Measurements from ENCODE around the gene KRT14.
"Not testable (repeated sequence)": the region's sequence is repeated elsewhere in the genome, so short reads cannot be mapped to it uniquely, and the experiment has no call there.

KRT14 gene

DNA sequence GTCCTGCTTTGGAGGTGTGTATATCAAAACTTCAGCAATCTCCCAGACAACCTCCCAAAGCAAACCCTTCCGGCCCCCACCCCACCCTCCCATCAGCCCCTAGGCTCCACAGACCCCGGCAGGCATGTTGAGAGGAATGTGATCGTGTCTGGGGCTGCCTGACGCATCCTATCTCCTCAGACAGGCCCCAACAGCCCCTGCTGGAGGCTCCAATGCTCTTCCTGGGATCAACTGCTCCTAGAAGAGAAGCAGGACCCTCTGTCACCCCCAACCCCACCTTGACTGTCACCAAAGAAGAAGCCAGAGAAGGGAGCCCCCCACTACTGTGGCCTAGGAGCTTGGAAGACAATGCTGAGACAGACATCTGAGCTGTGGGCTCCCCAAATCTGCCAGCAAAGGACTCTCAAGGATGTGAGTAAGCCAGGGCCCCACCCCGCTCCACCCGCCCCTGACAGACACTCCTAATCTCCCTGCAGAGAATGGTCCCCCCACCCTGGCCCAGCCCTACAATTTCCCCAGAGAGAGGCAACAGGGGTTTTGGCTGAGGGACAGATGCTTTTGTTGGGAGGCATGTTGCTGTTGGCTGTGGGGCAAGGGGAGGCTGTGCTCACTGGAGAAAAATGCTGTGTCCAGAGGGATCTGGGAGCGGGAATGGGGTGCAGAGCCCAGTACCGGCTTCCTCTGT lies 1.6 kb upstream of the KRT14 start:
- Mint-ChIP-seq H3K4me3 (no peak overlapping the region), H3K27me3 (ENCODE audit: low read depth) (peaks cover 15% of the 10 kb centered on the region), H3K4me1 (no peaks in the 10 kb centered on the region), H3K9me3 (no peaks in the 10 kb centered on the region), H3K27ac (no peak overlapping the region), H3K36me3 (ENCODE audit: low read depth) (no peaks in the 10 kb centered on the region)
- TF ChIP-seq, protein P1, sequence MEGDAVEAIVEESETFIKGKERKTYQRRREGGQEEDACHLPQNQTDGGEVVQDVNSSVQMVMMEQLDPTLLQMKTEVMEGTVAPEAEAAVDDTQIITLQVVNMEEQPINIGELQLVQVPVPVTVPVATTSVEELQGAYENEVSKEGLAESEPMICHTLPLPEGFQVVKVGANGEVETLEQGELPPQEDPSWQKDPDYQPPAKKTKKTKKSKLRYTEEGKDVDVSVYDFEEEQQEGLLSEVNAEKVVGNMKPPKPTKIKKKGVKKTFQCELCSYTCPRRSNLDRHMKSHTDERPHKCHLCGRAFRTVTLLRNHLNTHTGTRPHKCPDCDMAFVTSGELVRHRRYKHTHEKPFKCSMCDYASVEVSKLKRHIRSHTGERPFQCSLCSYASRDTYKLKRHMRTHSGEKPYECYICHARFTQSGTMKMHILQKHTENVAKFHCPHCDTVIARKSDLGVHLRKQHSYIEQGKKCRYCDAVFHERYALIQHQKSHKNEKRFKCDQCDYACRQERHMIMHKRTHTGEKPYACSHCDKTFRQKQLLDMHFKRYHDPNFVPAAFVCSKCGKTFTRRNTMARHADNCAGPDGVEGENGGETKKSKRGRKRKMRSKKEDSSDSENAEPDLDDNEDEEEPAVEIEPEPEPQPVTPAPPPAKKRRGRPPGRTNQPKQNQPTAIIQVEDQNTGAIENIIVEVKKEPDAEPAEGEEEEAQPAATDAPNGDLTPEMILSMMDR (IDR thresholded peaks at IDR 0.05; ENCODE audit: unreplicated experiment in 3 of 3), result no peak

DNA sequence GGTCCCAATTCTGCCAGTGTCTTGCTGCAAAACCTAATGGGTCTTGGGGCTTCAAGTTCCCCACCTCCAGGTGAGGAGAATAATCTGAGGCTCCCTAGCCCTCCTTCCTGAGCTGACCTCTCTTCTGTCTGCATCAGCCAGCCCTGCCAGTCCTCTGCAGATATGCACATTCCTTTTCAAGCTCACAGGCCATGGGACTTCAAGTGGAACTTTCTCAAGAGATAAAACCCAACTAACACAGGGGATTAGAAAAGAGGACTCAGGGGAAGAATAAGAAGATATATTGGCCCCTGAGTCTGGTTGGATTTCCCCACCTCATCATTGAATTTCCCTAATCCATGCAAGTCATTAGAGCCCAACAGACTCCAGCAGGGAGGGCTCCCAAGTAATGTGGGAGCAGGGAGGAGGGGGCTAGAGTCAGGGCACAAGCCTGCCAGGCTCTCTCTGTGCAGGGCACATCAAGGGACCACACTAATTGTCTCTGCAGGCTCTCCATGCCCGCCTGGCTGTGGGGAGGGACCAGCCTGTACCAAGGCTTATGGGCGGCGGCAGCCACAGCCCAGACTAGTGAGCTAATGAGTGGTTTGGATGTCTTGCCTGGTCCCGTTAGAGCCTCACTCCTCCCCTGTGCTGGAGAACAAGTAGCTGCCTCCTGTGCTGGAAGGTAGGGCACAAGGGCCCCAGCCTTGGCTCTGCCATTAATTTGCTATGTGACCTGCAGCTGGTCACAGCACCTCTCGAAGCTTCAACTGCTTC lies 1.2 kb downstream of the KRT14 start:
- H3K4me1 Mint-ChIP-seq, result no peaks in the 10 kb centered on the region
- TF ChIP-seq, protein P1 (IDR thresholded peaks at IDR 0.05; ENCODE audit: unreplicated experiment in 3 of 3), result no peak
- H3K9me3 Mint-ChIP-seq, result no peaks in the 10 kb centered on the region

DNA sequence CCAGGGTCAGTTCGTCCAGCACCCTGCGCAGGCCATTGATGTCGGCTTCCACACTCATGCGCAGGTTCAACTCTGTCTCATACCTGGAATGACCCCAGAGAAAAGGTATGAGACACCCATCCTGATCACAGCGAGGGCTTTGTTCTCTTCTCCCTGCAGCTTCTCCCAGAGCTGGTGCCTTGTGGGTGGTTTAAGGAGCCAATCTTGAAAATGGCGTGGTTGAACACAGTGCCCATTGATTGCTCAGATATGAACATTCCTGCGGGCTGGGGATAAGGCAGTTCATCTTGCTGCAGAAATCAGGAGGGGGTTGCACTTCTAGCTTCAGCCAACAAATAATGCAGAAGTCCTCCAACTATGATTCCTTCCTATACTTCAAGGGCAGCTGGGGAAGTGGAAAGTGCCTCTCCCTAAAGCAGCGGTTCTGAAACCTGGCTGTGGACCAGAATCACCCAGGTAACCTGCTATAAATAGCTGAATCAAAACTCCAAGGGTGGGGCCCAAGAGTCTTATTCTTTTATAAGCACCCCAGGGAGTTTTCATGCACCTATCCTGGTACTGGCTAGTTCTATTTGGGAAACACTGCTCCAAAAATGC lies 2.3 kb downstream of the KRT14 start:
- H3K36me3 Mint-ChIP-seq (ENCODE audit: low read depth); H3K4me3 Mint-ChIP-seq; H3K4me1 Mint-ChIP-seq; H3K27ac Mint-ChIP-seq; H3K9me3 Mint-ChIP-seq: not testable (repeated sequence)
- H3K27me3 Mint-ChIP-seq (ENCODE audit: low read depth), result peaks cover 45% of the 10 kb centered on the region

More for the DNA sequence above, 1.2 kb downstream of the KRT14 start:
- Mint-ChIP-seq H3K27ac (no peak overlapping the region), H3K27me3 (ENCODE audit: low read depth) (peaks cover 36% of the 10 kb centered on the region), H3K36me3 (ENCODE audit: low read depth) (no peaks in the 10 kb centered on the region), H3K4me3 (no peak overlapping the region)

DNA sequence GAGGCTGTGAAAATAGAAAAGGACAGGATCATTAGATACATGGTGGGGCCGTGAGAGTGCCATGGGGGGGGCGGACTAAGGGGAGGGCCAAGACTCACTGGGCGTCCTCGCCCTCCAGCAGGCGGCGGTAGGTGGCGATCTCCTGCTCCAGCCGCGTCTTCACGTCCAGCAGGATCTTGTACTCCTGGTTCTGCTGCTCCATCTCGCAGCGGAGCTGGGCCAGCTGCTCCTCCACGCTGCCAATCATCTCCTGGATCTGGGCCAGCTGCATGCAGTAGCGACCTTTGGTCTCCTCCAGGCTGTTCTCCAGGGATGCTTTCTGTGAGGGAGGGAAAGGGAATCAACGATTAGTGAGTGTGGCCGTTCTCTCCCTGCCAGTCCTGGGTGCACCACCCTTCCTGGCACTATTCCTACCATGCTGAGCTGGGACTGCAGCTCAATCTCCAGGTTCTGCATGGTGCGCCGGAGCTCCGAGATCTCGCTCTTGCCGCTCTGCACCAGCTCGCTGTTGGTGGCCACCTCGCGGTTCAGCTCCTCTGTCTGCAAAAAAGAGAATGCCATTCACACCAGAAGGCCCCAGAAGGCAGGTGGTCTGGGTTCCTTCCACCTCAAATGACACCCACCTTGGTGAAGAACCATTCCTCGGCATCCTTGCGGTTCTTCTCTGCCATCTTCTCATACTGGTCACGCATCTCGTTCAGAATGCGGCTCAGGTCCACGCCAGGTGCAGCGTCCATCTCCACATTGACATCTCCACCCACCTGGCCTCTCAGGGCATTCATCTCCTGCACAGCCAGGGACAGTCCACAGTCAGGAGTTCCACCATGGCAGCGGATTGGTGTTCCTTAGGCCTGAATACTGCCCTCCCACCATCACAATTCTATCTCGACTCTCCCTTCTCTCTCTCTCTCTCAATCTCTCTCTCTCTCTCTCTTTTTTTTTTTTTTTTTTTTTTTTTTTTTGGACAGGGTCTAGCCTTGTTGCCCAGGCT lies 3.3 kb downstream of the KRT14 start:
- Mint-ChIP-seq H3K9me3 (no peaks in the 10 kb centered on the region), H3K4me3 (no peak overlapping the region), H3K4me1 (peaks cover 4% of the 10 kb centered on the region), H3K27me3 (ENCODE audit: low read depth) (peaks cover 51% of the 10 kb centered on the region), H3K27ac (no peak overlapping the region), H3K36me3 (ENCODE audit: low read depth) (no peaks in the 10 kb centered on the region)
- TF ChIP-seq, protein P1 (IDR thresholded peaks at IDR 0.05; ENCODE audit: unreplicated experiment in 3 of 3), result no peak

DNA sequence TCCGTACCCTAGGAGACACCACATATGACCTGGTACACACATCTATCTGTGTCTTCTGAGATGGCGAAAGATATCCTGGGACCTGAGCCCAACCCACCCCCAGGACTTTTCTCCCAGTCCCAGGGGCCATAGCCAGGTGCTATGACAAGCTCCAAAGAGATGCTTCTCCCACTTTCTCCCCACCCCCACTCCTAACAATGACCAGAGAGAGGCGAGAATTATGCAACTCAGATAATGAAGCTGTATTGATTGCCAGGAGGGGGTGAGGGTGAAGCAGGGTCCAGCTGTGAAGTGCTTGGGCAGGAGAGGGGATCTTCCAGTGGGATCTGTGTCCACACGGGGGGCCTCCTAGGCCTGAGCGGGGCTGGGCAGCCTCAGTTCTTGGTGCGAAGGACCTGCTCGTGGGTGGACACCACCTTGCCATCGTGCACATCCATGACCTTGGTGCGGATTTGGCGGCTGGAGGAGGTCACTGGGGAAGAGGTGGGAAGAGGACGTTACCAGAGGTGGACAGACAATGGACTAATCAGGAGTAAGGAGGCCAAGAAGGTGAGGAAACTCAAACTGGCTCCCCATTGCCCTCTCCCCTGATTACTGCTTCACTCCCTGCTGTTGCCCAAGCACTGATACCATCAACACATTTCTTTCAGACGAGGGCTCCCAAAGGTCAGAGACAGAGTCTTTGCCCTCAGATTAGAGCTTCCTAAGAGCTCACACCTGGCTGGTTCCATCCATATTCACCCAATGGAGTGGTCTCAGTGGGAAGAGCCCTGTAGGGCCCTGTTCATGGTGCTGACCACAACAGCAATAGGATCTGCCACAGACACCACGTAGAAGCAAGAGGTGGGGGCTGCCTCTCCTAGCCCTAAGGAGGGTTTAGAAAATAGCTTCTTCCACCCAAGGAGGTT lies 4.4 kb downstream of the KRT14 start:
- H3K36me3 Mint-ChIP-seq (ENCODE audit: low read depth); H3K4me3 Mint-ChIP-seq; H3K4me1 Mint-ChIP-seq; H3K27ac Mint-ChIP-seq; H3K9me3 Mint-ChIP-seq: not testable (repeated sequence)
- peaks cover 52% of the 10 kb centered on the region for H3K27me3 Mint-ChIP-seq (ENCODE audit: low read depth)
